LNCAP (cell line): ENCODE measurements around the gene HNRNPD.

Source experiments
- CTCF ChIP-seq: fragments of 450-650 bp; IDR thresholded peaks from 2 replicates; pipeline ENCODE4 v1.5.1; 2017; ENCODE audit warnings: mild to moderate bottlenecking

Gene HNRNPD

GRCh38 chr4:82401600-82401999 is 27.8 kb upstream of the HNRNPD start:
- no peak for TF ChIP-seq CTCF

- TF ChIP-seq CTCF = no peak
Measured at GRCh38 chr4:82398263-82398662, 24.5 kb upstream of the HNRNPD start.

- TF ChIP-seq CTCF = no peak
Measured at GRCh38 chr4:82397527-82397926, 23.7 kb upstream of the HNRNPD start.

GRCh38 chr4:82394896-82395295 is 21.1 kb upstream of the HNRNPD start:
- TF ChIP-seq CTCF = no peak

- no peak for TF ChIP-seq CTCF
Measured at GRCh38 chr4:82388405-82388804, 14.6 kb upstream of the HNRNPD start.

GRCh38 chr4:82382751-82383150 is 9.0 kb upstream of the HNRNPD start:
- no peak for TF ChIP-seq CTCF

GRCh38 chr4:82381661-82382296 is 8.0 kb upstream of the HNRNPD start:
- no peak for TF ChIP-seq CTCF

GRCh38 chr4:82381235-82381634 is 7.4 kb upstream of the HNRNPD start:
- TF ChIP-seq CTCF = no peak
